GM19455 (cell line): Measurements from ENCODE around the gene TENM4.
"Not testable (repeated sequence)": the region's sequence is repeated elsewhere in the genome, so short reads cannot be mapped to it uniquely, and the experiment has no call there.

Experiments used
- ATAC-seq: cut with Tn5 transposase; IDR thresholded peaks from one replicate; pipeline ENCODE4 v1.9.1; 2021; ENCODE audit not compliant: unreplicated experiment

The TENM4 gene

GRCh38 chr11:78654866-78655265 is 786.0 kb downstream of the TENM4 start:
- ATAC-seq = no peak

GRCh38 chr11:78654071-78654470 is 786.8 kb downstream of the TENM4 start:
- no peak for ATAC-seq

GRCh38 chr11:78653294-78653909 is 787.4 kb downstream of the TENM4 start:
- ATAC-seq = no peak

GRCh38 chr11:78652843-78653239 is 788.0 kb downstream of the TENM4 start:
- ATAC-seq = no peak

GRCh38 chr11:78651923-78652842 is 788.6 kb downstream of the TENM4 start:
- ATAC-seq = no peak

- ATAC-seq = no peak
Observed at GRCh38 chr11:78651136-78651775, 789.6 kb downstream of the TENM4 start.

GRCh38 chr11:78649361-78650215 is 791.2 kb downstream of the TENM4 start:
- ATAC-seq = no peak

- no peak for ATAC-seq
Observed at GRCh38 chr11:78647986-78648875, 792.6 kb downstream of the TENM4 start.

- no peak for ATAC-seq
Observed at GRCh38 chr11:78647266-78647915, 793.4 kb downstream of the TENM4 start.

GRCh38 chr11:78646564-78647185 is 794.2 kb downstream of the TENM4 start:
- ATAC-seq = no peak

- ATAC-seq = peak; percentile 87
Observed at GRCh38 chr11:78645226-78646202, 795.3 kb downstream of the TENM4 start.

GRCh38 chr11:78643676-78644056 is 797.2 kb downstream of the TENM4 start:
- no peak for ATAC-seq

- ATAC-seq = no peak
Observed at GRCh38 chr11:78642979-78643675, 797.7 kb downstream of the TENM4 start.

GRCh38 chr11:78641541-78641940 is 799.3 kb downstream of the TENM4 start:
- ATAC-seq = no peak

- ATAC-seq = no peak
Observed at GRCh38 chr11:78638704-78639380, 802.0 kb downstream of the TENM4 start.

- not testable (repeated sequence) for ATAC-seq
Observed at GRCh38 chr11:78637527-78637926, 803.3 kb downstream of the TENM4 start.
